Measurements from ENCODE around the gene OR10X1.

The OR10X1 gene

DNA sequence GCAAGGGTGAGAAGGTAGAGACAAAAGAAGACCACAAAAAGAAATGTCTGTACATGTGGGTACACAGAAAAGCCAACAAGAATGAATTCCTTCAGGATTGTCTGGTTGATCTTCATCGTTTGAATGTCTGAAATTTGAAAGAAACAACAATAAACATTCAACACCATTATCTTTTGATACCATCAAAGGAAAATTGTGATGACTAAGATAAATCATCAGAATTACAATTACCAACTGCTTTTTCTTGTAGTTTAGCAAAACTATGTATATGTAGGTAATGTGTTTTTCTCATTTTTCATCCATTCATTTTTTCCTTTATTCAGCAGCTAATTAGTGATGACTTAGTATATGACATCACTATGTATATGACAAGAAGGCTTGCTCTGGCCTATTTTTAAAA, at the start of gene OR10X1:
Gene OR10X1 (minus strand): TSS at position 167 of the 400 bp plus-strand sequence. CDS start 0 bp downstream, at position 167.
- no peak for DNase-seq

GRCh38 chr1:158613764-158614163, 34.1 kb upstream of the OR10X1 start:
- DNase-seq = no peak

- no peak for DNase-seq
Measured at GRCh38 chr1:158611916-158612315, 32.2 kb upstream of the OR10X1 start.

DNA sequence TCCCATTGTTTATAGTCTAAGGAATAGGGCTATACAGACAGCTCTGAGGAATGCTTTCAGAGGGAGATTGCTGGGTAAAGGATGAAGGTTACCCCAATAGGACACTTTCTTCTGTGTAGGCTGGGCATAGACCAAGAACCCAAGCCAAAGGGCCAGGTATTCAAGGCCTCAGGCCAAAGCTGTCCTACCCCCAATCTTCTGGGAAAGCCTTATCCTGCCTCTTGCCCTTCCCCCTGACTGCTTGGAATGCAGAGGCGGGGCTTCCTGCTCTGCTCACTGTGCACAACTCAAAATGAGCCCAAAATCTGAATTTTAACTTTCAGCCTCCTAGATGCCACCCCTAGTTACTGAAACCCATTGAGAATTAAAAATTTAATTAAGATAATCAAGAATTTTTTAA, 27.6 kb upstream of the OR10X1 start:
- no peak for DNase-seq

DNA sequence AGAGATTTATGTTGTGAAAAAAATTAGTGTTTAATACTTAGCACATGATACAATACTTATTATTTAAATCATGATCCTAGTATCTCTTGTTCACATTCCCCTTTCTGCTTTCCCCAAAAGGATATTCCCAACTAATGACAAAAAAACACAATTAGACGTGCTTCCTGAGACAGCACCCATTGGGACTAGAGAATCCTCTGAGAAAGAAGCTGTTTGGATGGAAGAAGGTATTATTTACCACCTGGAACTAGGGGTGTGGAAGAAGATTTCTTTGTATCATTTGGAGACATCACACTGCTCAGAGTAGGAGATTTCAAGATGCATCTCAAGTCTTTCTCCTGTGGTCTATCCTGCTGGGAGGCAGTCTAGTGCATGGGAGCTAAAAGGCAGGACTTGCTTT, 25.3 kb upstream of the OR10X1 start, which contains the start of gene OR10Z1:
Gene OR10Z1 (plus strand): TSS at position 301 of the 400 bp plus-strand sequence. CDS start 1,171 bp downstream, outside the sequence.
- DNase-seq = no peak

GRCh38 chr1:158600735-158601134, 21.0 kb upstream of the OR10X1 start:
- no peak for DNase-seq

DNA sequence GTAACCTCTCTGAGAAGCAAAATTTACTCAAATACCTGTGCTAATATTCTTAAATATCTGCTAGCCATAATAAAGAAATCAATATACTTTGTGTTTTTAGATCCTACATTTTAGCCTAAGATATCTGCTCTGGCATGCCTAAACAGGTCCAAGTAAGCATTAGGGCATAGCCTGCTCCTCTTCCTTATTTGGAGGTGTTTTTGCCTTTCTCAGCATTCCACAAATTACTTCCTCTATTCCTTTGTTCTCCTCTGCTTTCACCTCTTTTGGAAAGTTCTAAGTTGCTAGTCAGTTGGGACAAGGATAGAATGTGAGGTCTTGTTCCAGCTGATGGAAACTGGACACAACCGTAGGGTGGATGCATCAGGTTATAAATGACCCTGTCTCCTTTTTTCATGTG, 7.2 kb upstream of the OR10X1 start:
- no peak for DNase-seq

DNA sequence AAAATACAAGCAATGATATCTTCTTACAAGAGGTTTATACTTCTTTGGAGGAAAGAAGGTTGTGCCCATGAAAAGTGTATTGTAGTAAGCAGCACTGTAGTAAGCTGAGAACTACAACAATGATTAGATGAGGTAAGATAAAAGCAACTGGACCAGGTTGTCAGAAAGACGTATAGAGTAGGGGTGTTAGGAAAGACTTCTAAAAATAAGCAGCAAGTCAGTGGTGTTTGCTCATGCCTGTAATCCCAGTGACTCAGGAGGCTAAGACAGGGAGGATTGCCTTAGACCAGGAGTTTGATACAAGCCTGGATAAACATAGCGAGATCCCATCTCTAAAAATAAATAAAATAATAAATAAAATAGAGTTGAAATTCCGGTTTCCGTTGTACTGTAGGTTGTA, 4.3 kb upstream of the OR10X1 start:
- no peak for DNase-seq

- no peak for DNase-seq
Measured at GRCh38 chr1:158577561-158577960, 2.1 kb downstream of the OR10X1 start.

- no peak for DNase-seq
Measured at GRCh38 chr1:158572226-158572625, 7.5 kb downstream of the OR10X1 start.

DNA sequence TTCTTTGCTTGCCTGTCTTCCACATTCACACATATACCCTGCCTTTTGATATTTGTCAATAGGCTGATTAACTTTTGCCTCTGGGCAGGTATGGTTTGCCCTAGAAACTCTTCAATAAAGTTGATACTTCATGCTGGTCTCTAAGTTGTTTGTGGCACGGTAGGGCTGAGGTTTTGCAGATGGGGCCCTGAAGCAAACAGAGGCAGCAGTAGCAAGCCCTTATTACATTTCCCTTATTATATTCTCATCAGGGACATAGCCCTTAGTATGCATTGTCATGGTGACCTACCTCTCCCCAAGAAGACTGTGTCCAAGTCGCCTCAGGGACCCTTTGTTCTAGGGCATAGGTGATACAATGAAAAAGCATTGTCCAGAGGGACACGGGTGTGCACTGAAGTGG, 9.2 kb downstream of the OR10X1 start, which contains the start of gene OR6P1:
Gene OR6P1 (minus strand): TSS at position 101 of the 400 bp plus-strand sequence. CDS start 6,976 bp downstream, outside the sequence.
- no peak for DNase-seq

GRCh38 chr1:158564608-158565007, 15.1 kb downstream of the OR10X1 start:
- no peak for DNase-seq

DNA sequence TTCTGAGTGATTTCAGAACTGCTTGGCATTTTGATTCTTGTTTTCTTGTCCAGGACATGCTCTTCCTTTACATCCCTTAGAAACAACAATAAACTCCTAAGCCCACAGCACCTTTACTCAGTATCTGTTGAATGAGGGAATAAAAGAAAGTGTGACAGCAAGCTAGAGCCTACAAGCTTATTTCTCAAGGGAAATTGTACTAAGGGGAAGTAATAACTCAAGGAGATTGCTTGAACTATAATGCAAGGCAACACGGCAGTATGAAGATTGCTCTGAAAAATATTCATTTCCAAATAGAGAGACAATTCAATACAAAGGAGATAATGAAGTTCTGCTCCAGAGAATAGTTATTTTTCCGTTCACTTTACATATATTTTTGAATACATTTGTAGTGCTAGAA, 15.8 kb downstream of the OR10X1 start:
- no peak for DNase-seq

- no peak for DNase-seq
Measured at GRCh38 chr1:158559696-158560095, 20.0 kb downstream of the OR10X1 start.

GRCh38 chr1:158554352-158554751, 25.3 kb downstream of the OR10X1 start, which contains the start of gene OR6Y1:
TSS of gene OR6Y1 (minus strand) at chr1:158554405. CDS start at chr1:158548105, 6,300 bp downstream.
- no peak for DNase-seq

- DNase-seq = no peak
Measured at GRCh38 chr1:158552296-158552695, 27.4 kb downstream of the OR10X1 start.

DNA sequence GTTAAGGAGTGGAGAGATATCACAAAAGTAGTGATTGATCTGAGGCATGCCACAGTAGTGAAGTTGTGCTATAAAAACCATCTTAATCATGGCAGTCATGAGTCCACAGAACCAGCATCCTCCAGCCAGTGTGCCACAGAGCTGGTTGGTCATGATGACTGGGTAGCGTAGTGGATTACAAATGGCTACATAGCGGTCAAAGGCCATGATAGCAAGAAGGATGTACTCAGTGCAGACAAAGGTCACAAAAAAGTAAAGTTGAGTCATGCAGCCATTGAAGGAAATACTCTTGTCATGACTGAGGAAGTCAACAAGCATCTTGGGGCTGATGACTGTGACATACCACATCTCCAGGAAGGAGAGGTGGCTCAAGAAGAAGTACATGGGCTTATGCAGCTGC, 32.2 kb downstream of the OR10X1 start:
- no peak for DNase-seq

- DNase-seq = no peak
Measured at GRCh38 chr1:158537609-158538008, 42.1 kb downstream of the OR10X1 start.

DNA sequence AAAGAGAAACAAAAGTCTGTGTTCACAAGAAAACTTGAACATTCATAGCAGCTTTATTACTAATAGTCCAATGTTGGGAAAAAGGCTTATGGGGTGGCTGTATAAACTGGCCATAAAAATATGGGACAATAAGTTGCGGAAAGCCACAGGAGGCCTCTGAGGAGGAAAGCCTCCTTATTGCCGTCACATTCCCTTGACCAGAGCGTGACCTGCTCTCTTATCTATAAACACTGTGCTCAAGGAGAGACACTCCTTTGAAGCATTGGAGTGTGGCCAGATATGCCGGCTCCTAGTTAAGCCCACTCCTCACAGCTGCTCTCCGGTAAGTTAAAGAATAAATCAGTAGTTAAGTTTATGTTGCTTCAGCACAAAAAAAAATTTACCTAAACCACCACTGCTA, 45.2 kb downstream of the OR10X1 start:
- DNase-seq = no peak

Data from NCI-H146 (cell line).